NCI-H128 (cell line): ENCODE measurements around the gene SEMA3B.
A peak's percentile ranks its signal among the peaks of the same experiment; 100 is the strongest.
"Not testable (repeated sequence)": the region's sequence is repeated elsewhere in the genome, so short reads cannot be mapped to it uniquely, and the experiment has no call there.

Experiments
- DNase-seq: peaks from one replicate; lab custom pipeline; 2025; ENCODE audit not compliant: unreplicated experiment; lab: John Stamatoyannopoulos, UW

SEMA3B gene

DNA sequence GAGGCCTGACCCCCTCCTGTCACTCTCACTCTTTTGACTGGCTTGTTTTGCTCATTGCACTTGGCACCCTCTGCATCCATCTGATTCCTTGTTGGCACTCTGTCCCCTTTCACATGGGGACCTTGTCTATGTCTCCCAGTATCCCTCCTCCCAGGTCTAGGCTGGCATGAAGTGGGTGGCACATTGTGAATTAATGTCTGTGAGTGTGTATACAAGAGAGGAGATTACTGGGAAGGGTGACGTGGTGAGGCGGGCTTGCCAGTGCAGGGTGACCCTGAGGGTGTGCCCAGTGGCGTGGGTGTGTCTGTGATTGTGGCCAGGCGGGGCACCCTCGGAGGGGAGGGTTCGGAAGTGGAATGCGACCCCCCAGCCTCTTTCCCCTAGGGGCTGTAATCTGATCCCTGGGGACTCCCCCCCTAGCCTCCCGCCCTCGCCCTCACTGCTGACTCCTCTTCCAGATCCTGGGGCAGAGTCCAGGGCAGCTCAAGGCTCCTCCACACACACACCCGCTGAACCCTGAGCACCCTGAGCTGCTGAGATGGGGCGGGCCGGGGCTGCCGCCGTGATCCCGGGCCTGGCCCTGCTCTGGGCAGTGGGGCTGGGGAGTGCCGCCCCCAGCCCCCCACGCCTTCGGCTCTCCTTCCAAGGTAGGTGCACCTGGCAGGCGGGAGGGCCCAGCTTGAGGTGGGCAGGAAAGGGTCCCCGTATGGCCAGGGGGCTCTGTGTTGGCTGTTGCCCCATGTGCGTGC lies at the start of gene SEMA3B:
SEMA3B (plus strand) TSS at position 445 of the 749 bp plus-strand sequence; CDS start at position 539, 94 bp downstream.
- DNase-seq, result no peak

- DNase-seq, result no peak
These were observed 49.7 kb upstream of the SEMA3B start for GRCh38 chr3:50219285-50219684.

DNA sequence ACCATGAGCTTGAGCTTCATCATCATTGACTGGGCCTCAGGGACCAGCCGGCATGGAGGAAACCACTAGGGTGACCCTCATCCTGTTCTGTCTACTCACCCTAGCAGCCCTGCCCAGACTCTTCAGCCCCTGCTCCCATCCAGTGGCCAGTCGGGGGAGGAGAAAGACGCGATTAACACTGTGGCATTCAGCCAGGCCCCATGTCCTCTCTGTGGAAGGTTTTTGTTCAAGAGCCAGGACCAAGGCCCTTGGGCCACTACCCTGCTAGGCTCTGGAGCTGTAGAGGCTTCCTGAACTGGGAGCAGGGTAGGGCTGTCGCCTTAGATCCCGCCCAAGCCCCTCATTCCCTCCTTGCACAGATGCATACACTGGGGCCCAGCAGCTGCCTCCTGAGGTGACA lies 48.8 kb upstream of the SEMA3B start:
- DNase-seq, result no peak

DNA sequence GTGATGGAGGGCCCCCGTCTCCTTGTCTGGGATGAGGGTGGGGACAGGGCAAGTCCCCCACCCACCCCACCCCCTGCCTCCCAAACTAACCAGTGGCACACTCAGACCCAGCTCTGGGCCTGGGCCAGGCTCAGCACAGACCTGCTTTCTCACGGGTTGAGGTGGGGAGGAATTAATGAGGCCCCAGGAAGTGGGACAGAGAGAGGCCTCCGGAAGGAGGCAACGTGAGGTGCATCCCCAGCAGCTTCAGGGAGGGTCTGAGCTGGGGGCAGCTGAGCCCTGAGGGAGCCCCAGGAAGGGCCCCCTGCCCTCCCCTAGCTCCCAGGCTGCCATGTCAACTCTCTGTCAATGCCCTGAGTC lies 47.9 kb upstream of the SEMA3B start:
- no peak for DNase-seq

GRCh38 chr3:50221411-50222168 lies 47.4 kb upstream of the SEMA3B start:
- no peak for DNase-seq

GRCh38 chr3:50222169-50222528 lies 46.8 kb upstream of the SEMA3B start:
- DNase-seq, result no peak

DNA sequence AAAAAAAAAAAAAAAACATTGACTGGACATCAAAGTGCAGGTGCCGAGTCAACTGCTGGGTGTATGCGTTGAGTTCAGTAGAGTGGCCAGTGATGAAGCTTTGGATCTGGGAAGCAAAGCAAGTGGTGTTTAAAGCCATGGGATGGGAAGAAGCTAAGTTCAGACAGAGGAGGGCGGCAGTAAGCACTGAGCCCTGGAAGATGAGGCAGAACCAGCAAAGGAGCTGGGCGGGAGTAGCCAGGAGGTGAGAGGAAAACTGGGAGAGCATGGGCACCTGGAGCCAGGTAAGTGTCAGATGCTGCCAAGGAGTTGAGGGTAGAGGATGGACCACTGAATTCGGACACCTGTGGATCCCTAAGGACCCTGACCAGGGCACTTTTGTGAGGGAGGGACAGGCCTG lies 44.3 kb upstream of the SEMA3B start:
- DNase-seq, result no peak

- no peak for DNase-seq
These were observed 42.0 kb upstream of the SEMA3B start for GRCh38 chr3:50226888-50227389.

DNA sequence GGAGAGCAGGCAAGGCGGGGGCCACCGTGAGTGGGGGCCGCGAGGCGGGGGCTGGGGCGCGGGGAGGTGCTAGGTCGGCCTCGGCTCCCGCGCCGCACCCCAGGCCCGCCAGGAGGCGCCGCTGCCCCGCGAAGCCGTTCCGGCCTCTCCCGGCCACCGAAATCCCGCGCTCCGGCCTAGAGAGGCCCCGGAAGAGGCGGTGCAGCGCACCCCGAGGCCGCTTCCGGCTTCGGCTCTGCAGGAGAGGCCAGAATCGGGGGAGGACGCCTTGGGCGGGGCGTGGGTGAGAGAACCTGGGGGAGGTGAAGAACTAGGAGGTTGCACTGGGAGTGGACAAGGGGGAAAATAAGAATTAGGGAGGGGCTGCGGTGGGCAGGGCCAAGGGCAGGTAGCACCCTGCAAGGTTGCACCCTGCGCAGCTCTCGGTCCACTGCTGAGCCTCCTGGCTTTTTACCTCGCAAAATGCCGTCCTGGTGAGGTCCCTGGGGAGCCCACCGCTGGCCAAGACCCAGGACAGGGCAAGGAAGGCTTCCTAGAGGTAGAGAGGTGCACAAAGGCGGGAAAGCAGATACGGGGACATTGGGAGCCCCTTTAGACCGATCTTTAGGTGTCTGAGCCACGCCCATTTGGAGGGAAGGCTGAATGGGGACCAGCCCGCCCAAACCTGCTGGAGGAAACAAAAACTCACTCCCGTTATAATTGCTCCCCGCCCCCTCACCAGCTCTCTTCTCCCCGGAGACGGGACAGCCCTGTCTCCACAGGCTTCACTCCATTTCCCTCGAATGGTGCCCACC lies 41.4 kb upstream of the SEMA3B start:
- DNase-seq, result peak; percentile 90

GRCh38 chr3:50228184-50228763 lies 40.7 kb upstream of the SEMA3B start:
- DNase-seq, result not testable (repeated sequence)

- DNase-seq, result no peak
These were observed 39.5 kb upstream of the SEMA3B start for GRCh38 chr3:50229490-50229889.

DNA sequence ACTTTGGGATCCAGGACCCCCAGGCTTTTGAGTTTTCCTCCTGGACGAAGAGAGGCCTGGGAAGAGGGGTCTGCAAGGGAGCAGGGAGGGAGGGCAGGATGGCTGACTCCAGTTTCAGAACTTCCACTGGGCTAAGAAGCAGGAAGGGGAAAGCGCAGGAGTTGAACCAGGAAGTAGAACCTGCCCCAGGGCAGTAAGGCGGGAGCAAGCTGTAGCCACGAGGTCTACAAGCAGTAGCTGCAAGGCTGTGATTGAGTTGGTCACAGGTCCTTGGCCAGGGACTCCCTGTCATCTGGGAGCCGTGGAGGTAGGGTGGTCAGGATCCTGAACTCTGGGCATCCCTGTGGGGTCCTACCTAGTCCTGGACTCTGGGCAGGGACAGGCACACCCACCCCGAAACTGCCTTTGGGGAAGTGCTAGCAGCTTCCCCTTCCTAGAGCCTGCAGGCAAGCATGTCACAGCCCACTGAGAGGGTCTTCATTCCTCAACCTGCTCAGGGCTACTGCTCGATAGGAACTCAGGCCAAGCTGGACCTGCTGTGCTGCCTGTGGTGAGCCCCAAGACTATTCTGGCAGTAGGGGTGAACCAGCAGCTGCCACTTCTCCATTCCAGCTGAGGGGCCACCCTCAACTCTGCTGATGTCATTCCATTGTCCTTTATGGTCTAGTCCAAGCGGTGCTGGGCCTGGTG lies 38.7 kb upstream of the SEMA3B start:
- DNase-seq, result no peak

DNA sequence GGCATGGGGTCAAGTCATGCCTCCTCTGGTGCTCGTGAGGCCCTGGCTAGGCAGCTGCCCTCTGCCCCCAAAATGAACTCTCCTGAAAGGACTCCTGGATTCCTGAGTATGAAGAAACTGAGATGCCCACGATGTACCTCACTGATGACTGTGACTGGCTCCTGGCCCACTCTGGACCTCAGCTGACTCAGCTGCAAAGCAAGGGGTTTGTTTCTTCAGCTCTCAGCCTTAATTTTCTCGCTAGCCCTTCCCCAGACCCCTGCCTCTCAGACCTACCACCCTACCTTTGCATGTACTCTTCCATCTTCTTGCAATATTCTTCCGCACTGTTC lies 38.2 kb upstream of the SEMA3B start:
- DNase-seq, result no peak

DNA sequence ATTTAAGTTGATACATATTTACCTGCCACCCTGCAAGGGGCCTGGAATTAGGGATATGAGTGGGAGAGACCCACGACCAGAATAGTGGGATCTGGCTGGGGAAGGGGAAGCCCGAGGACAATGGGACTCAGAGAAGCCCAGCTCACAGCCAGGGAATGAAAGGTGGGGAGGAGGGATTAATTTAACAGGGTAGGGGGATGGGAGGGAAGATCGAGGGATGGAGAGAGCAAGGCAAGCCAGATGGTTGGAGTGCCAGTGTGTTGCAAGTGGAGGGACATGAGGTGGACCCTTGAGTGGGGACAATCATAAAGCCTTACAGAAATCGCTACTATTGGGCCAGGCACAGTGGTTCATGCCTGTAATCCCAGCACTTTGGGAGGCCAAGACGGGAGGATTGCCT lies 37.4 kb upstream of the SEMA3B start:
- DNase-seq, result no peak

DNA sequence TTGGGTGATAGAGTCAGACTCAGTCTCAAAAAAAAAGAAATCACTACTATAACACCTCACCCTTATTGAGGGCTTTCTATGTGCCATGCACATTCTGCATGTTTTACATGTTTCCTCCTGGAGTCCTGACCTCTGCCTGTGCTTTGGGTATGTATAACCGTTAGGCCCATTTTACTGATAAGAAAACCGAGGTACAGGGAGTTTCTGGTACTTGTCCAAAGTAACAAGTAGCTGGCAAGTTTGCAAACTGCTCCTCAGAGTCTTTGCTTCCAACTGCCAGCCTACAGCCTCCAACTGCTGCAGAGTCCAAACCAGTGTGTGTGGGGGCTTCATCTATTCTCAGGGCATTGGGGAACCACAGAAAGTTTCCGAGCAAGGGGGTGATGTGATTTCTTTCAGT lies 36.6 kb upstream of the SEMA3B start:
- DNase-seq, result no peak

DNA sequence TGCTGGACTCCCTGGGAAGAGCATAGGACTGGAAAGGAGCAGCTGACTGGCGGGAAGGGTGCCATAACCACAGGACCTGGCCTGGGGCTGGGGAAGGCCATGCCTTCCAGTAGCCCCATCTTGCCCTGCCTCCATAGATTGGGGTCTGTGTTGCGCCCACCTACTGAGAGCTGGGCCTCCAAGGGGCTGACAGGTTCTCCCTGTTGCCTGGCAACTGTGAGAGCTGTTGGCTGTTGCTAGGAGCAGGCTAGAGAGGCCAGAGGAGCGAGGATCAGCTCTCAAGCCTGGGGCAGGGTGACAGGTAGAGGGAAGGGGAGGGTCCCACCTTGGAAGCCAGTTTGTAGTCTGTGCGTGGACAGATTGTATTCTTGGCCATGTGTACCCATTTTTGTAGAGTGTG lies 35.8 kb upstream of the SEMA3B start:
- no peak for DNase-seq

DNA sequence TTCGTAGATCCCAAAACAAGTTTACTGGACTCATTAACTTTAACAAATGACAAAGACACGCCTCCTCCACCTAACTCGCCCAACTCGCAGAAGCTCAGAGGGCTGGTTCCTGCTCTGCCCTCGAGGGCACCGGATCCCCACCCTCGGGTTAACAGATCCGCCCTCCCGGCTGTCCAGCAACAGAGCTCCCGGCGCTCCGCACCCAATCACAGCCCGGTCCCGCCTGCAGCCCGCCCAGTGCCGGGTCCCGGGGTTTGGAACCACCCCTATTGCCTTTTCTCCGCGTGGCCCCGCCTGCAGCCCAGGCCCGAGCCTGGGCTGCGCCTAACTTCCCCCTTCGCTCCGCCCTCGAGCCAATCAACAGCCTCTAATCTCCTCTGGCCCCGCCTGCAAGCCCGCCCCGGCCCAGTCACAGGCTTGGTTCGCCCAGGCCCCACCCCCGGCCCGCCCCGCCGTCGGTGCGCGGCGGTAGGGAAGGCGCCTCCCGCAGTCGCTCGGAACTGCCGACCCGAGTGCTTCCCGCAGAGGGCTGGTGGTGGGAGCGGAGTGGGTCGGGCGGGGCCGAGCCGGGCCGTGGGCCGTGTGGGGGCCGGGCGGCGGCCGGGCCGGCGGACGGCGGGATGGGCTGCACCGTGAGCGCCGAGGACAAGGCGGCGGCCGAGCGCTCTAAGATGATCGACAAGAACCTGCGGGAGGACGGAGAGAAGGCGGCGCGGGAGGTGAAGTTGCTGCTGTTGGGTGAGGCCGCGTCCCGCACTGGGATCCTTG lies 33.0 kb upstream of the SEMA3B start, which contains the start of gene GNAI2:
GNAI2 (plus strand) TSS at position 489 of the 768 bp plus-strand sequence; CDS start at position 621, 132 bp downstream.
- peak; percentile 91 for DNase-seq

- no peak for DNase-seq
These were observed 32.3 kb upstream of the SEMA3B start for GRCh38 chr3:50236484-50237132.

DNA sequence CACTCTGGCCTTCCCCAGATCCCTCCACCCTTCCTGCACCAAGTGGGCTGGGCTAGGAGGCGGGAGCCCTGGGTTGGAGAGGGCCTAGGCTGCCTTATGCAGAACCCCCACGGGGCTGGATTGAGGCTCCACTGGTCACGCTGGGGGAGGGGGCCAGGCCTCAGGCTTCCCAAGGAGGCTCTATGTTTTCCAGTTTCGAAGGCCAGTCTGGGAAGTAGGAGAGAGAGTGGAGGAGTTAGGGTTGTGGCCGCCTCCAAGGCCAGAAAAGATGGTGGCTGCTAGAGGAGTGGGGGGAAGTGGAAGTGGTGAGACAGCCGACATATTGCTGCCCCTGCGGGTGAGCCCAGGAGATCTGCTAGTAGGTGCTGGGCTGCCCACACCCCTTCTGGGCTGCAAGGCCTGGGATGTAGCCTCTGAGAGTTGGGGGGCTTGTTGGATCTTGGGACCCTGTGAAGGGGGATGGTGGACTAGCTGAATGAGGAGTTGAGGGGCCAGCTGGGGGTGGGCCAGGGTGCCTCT lies 31.8 kb upstream of the SEMA3B start:
- DNase-seq, result no peak
